HepG2 (cell line): Measurements from ENCODE around the gene ATP11B. TPM values are rescaled to one million over a fixed set of nuclear protein-coding genes. Genes with fewer than 3 reads are reported as not detected.

Source experiments
- ATAC-seq: fragments of 200-7000 bp; cut with Tn5 transposase; 3 replicates; pipeline ENCODE4 v1.9.1; 2020; ENCODE audit warnings: mild to moderate bottlenecking, moderate library complexity
- BruUV-seq: library from RNA; stranded (reverse); fragments of 400-500 nt; replicated peaks from 2 replicates; lab custom pipeline; 2021; lab: Mats Ljungman, UMichigan
- CTCF ChIA-PET: fragments of 300-600 bp; formaldehyde crosslinking; extraction: SDS; loops from one replicate; lab custom pipeline; 2021; ENCODE audit warnings: low total read pairs, inconsistent platforms, low intra/inter-chr PET ratio; lab: Yijun Ruan, JAX
- POLR2A ChIA-PET: fragments of 350-600 bp; sonication (Branson Sonifier 250); formaldehyde crosslinking; loops from one replicate; lab custom pipeline; 2020; ENCODE audit warnings: antibody characterized with exemption, inconsistent platforms; lab: Yijun Ruan, JAX
- DNase-seq: peaks from one replicate; pipeline ENCODE4 v3.0.0-alpha.2; 2015; ENCODE audit warnings: low spot score
- FAIRE-seq: peaks from 3 replicates; lab custom pipeline; 2011; peaks lifted over from hg19 to GRCh38; lab: Jason Lieb, UNC
- H2AFZ ChIP-seq: one replicate; pipeline ENCODE4 v1.6.1; 2011; ENCODE audit warnings: low read length, inconsistent platforms
- H3K27ac ChIP-seq: fragments of 300-600 bp; 3 replicates; pipeline ENCODE4 v1.8.0; 2011; ENCODE audit warnings: mixed run types, mild to moderate bottlenecking, mixed read lengths, low read length, inconsistent platforms; ENCODE audit not compliant: insufficient read depth; ENCODE audit errors: extremely low read length
- H3K27me3 ChIP-seq, 2 experiments: fragments of 200-600 bp in 1 of 2; 2 replicates in 1 of 2; 3 replicates in 1 of 2; pipeline versions ENCODE4 v1.6.0 to v1.8.0; 2011; ENCODE audit warnings: low read length in 2 of 2, mild to moderate bottlenecking in 2 of 2, moderate library complexity in 2 of 2, inconsistent platforms in 1 of 2; ENCODE audit not compliant: insufficient read depth in 2 of 2, control insufficient read depth in 1 of 2
- H3K36me3 ChIP-seq, 2 experiments: fragments of 200-600 bp in 1 of 2; replicated peaks in 1 of 2; 2 replicates in 1 of 2; 3 replicates in 1 of 2; pipeline versions ENCODE4 v1.5.1 to v1.8.0; 2011; ENCODE audit warnings: low read length in 2 of 2, inconsistent platforms in 1 of 2; ENCODE audit not compliant: insufficient read depth in 2 of 2, control insufficient read depth in 1 of 2
- H3K4me1 ChIP-seq: 2 replicates; pipeline ENCODE4 v1.5.1; 2012; ENCODE audit warnings: low read length, inconsistent platforms; ENCODE audit not compliant: insufficient read depth
- H3K4me2 ChIP-seq: 2 replicates; pipeline ENCODE4 v1.6.0; 2011; ENCODE audit warnings: low read depth, low read length, inconsistent platforms
- H3K4me3 ChIP-seq, 3 experiments: fragments of 200-600 bp in 1 of 3; sonication (generic), shearing (Covaris generic) in 1 of 3; replicated peaks in 1 of 3; 2 replicates each; pipeline ENCODE4 v1.5.1; 2011 to 2016; ENCODE audit warnings: low read length in 3 of 3, inconsistent platforms in 2 of 3, low read depth in 2 of 3, mild to moderate bottlenecking in 2 of 3, control low read depth in 1 of 3, mixed read lengths in 1 of 3; ENCODE audit not compliant: insufficient read depth in 1 of 3
- H3K79me2 ChIP-seq: one replicate; pipeline ENCODE4 v1.6.1; 2011; ENCODE audit warnings: low read length, inconsistent platforms; ENCODE audit not compliant: insufficient read depth
- H3K9ac ChIP-seq: 2 replicates; pipeline ENCODE4 v1.6.0; 2011; ENCODE audit warnings: mild to moderate bottlenecking, low read depth, low read length, inconsistent platforms; ENCODE audit not compliant: insufficient read depth
- H3K9me3 ChIP-seq: 2 replicates; pipeline ENCODE4 v1.5.1; 2012; ENCODE audit warnings: mild to moderate bottlenecking, low read length
- H4K20me1 ChIP-seq: 2 replicates; pipeline ENCODE4 v1.6.0; 2011; ENCODE audit warnings: inconsistent platforms, mild to moderate bottlenecking, low read length, moderate library complexity; ENCODE audit not compliant: insufficient read depth
- ELF3 ChIP-seq: IDR thresholded peaks from 2 replicates; pipeline ENCODE4 v1.6.1; 2016; ENCODE audit warnings: missing genetic modification reagents, missing compliant biosample characterization
- ELF4 ChIP-seq: sonication (generic); formaldehyde crosslinking; IDR thresholded peaks from 2 replicates; pipeline ENCODE4 v1.5.0; 2020; ENCODE audit warnings: missing genetic modification reagents, mild to moderate bottlenecking, moderate library complexity, borderline replicate concordance
- ETV6 ChIP-seq: sonication (generic); formaldehyde crosslinking; conservative IDR thresholded peaks from 2 replicates; pipeline ENCODE4 v1.4.0; 2020; ENCODE audit warnings: missing genetic modification reagents
- IRF2 ChIP-seq: IDR thresholded peaks from 2 replicates; pipeline ENCODE4 v1.6.1; 2018; ENCODE audit warnings: missing genetic modification reagents, missing compliant biosample characterization
- PHF20 ChIP-seq: sonication (generic); formaldehyde crosslinking; IDR thresholded peaks from 2 replicates; pipeline ENCODE4 v1.5.0; 2020; ENCODE audit warnings: mild to moderate bottlenecking, missing genetic modification reagents
- ZBTB7A ChIP-seq: sonication (generic); formaldehyde crosslinking; IDR thresholded peaks from 2 replicates; pipeline ENCODE4 v1.8.0; 2022; ENCODE audit warnings: mild to moderate bottlenecking, missing genetic modification reagents
- ZNF260 ChIP-seq: sonication (generic); formaldehyde crosslinking; IDR thresholded peaks from 2 replicates; pipeline ENCODE4 v1.4.0; 2020; ENCODE audit warnings: missing genetic modification reagents, low read depth, mild to moderate bottlenecking, borderline replicate concordance
- ZNF558 ChIP-seq: sonication (generic); formaldehyde crosslinking; IDR thresholded peaks from 2 replicates; pipeline ENCODE4 v1.9.0; 2022; ENCODE audit warnings: mild to moderate bottlenecking, missing genetic modification reagents, borderline replicate concordance
- ZNF766 ChIP-seq: sonication (generic); formaldehyde crosslinking; IDR thresholded peaks from 2 replicates; pipeline ENCODE4 v1.5.0; 2020; ENCODE audit warnings: missing genetic modification reagents, borderline replicate concordance
- in situ Hi-C: cut with HindIII; loops from 2 replicates; pipeline ENCODE4 v1.10.0; 2017; ENCODE audit warnings: low pct_unique_long_range_greater_than_20kb; ENCODE audit not compliant: extremely low pct_ligation_motif_present
- intact Hi-C: fragments of 100-400 bp; cut with micrococcal nuclease; formaldehyde crosslinking; loops from one replicate; pipeline ENCODE4 v1.10.0; 2022; ENCODE audit not compliant: unreplicated experiment
- polyA plus RNA-seq, 8 experiments: library from polyadenylated mRNA; depleted of rRNA in 3 of 8; stranded (reverse) in 7 of 8; unstranded in 1 of 8; fragments of >200 nt; fragmentation: Illumina TruSeq in 4 of 8; extraction: Trizol in 4 of 8; gene quantifications; 2 replicates each; pipeline versions ENCODE4 v1.2.1 to v1.2.3, GENCODE V29; 2011 to 2016; ENCODE audit warnings: low read depth in 4 of 8, missing spikeins in 1 of 8, mixed read lengths in 1 of 8; ENCODE audit not compliant: insufficient read depth in 1 of 8
- total RNA-seq, 5 experiments: library from RNA; depleted of rRNA; stranded (reverse); fragments of >200 nt; fragmentation: Illumina TruSeq; extraction: Trizol; gene quantifications; 2 replicates each; pipeline ENCODE4 v1.2.3, GENCODE V29; 2016; ENCODE audit warnings: low read depth in 1 of 5

Gene ATP11B
- total and polyA plus RNA-seq, 2 of the 13 experiments (the other 11 are each of a cell fraction or from before 2014, with no cell fraction given): 10.1 to 22.9 TPM

GRCh38 chr3:182785142-182785541 lies 8.2 kb upstream of the ATP11B start (continued):
- TF ChIP-seq PHF20 (CRISPR knock-in tag) (no peak), ELF3 (CRISPR knock-in tag) (no peak), IRF2 (no peak), ETV6 (CRISPR knock-in tag) (no peak)
- TF ChIP-seq, all 625 proteins: peak for 0

- Histone ChIP-seq H2AFZ (no peak overlapping the region), H3K4me2 (no peak overlapping the region), H3K27ac (no peak overlapping the region), H3K79me2 (no peaks in the 10 kb centered on the region), H3K4me1 (no peaks in the 10 kb centered on the region), H3K9ac (no peak overlapping the region), H3K27me3 (peaks cover 0 to 19% of the 10 kb centered on the region in 2 experiments; a peak in 3 of 5 replicates), H3K36me3 (no peaks in the 10 kb centered on the region), H3K4me3 (no peak overlapping the region), H3K9me3 (no peaks in the 10 kb centered on the region), H4K20me1 (no peaks in the 10 kb centered on the region)
- BruUV-seq: no TSS peak
- TF ChIP-seq ELF4 (CRISPR knock-in tag) (no peak), ZNF766 (CRISPR knock-in tag) (no peak), ZNF558 (CRISPR knock-in tag) (no peak), ZBTB7A (CRISPR knock-in tag) (no peak), ZNF260 (no peak)
- POLR2A ChIA-PET: no interaction called here
- FAIRE-seq: no peak
- intact Hi-C loops (no loop called here), in situ Hi-C loops (no loop called here)
- ATAC-seq: no peak
- no peak for DNase-seq
- CTCF ChIA-PET: no interaction called here
Observed at GRCh38 chr3:182785756-182786155, 7.5 kb upstream of the ATP11B start.
